Kidney capillary endothelial cell (primary cell): Measurements from ENCODE around the gene CCDC157.

ENCODE experiments used
- DNase-seq: peaks from one replicate; pipeline ENCODE4 v3.0.0-alpha.2; 2018; ENCODE audit warnings: low spot score

CCDC157 gene

DNA sequence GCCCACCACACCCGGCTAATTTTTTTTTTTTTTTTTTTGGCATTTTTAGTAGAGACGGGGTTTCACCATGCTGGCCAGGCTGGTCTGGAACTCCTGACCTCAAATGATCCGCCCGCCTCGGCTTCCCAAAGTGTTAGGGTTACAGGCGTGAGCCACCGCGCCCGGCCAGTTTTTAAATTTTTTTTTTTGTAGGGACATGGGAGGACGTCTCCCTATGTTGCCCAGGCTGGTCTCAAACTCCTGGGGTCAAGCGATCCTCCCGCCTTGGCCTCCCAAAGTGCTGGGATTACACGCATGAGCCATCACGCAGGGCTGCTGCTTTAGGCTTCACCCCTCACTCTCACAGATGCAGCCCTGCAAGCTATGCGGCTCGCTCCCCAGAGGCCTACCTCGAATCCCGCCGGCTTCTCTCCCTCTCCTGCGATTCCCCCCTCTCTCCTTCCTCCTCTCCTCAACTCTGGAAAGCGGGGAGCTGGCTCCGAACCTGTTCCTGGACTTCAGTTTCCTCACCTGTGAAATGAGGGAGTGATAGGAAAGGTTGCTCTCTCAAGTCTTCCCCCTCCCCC is 926 bp downstream of the CCDC157 start:
- DNase-seq = no peak

DNA sequence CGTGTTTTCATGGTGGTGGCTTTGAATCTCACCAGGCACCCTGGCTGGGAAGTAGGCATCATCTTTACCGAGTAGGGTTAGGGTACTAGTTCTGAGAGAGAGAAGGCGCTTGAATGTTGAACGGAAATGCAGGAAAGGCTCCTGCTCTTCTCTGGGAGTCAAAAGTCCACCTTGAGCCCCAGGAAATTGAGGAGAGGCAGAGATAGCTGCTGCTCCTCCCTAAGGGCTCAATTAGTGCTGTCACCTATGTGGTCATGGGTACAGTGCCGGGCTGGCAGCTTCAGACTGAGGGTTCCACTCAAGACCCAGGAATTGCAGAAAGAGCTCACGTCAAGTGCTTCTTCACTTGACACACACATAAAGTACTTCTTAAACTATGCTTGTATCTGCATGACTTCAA is 1.7 kb downstream of the CCDC157 start:
- DNase-seq = no peak

DNA sequence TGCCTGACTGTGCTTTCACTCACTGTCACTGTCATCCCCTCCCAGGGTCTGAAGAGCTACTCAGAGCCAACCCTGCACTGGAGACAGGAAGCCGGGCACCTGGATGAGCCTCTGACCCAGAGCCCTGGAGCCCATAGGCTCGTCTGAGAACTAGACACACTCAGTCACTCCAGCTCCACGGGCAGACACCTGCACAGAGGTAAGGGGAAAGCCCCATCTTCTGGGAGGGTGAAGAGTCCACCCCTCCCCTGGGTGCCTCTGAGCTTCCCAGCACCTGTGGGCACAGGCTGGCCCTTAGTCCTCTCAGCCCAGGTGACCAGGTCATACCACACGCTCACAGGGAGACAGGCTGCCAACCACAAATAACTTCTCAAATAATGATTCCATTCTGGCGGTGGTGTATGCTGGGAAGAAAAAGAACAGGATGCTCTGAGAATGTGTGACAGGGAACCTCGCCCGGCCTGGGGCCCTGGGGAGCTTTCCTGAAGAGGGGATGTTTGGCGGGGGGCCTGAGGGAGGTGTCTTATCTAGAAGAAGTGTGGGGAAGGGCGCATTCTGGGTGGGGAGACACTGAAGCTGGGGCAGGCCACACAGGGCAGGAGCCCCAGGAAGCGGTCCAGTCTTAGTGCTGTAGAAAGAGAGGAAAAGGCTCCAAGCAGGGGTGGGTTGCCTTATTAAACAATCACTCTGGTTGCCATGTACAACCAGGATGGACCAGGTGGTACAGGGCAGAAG is 5.3 kb downstream of the CCDC157 start:
- no peak for DNase-seq

DNA sequence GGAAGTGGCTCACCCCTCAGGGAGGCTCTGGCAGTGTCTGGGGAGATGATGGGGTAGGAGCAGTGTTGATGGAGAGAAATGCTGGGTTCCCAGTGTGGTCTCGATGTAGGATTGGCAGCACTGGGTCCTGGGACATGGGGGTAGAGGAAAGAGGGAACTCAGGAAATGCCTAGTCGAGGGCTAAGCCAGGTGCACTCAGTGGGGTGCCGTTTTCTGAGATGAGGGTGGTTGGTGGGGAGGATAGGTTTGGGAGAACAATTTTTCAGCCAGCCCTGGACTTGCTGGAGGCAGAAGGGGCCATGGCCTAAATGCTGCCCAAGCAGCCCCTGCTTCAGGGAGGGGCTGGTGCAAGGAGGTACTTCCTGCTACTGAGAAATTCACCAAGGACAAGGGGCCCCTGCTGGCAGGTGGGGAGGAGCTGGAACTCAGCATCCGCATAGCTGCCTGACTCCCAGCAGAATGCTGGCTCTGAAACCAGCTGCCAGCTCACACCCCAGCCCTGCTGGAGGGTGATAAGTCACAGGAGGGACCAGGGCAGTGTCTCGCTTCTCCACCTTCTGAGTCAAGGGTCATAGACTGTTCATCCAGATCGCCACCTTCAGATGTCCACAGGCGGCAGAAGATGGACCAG is 6.0 kb downstream of the CCDC157 start:
- DNase-seq = no peak

DNA sequence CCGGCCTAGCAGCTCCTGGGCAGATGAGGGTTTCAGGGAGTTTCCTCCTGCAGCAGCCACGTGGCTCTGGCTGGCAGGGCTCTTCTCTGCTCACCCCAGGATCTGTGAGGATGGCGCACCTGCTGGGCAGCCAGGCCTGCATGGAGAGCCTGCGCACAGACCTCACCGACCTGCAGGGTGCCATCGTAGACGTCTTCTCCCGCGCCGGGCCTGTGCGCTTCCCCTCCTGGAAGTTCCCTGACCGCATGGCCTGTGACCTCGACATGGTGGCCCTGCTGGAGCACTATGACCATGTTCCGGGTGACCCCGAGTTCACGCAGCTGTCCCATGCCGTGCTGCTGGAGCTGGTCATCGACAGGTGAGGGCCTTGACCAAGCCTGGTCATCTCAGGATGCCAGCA is 9.1 kb downstream of the CCDC157 start:
- DNase-seq = no peak

DNA sequence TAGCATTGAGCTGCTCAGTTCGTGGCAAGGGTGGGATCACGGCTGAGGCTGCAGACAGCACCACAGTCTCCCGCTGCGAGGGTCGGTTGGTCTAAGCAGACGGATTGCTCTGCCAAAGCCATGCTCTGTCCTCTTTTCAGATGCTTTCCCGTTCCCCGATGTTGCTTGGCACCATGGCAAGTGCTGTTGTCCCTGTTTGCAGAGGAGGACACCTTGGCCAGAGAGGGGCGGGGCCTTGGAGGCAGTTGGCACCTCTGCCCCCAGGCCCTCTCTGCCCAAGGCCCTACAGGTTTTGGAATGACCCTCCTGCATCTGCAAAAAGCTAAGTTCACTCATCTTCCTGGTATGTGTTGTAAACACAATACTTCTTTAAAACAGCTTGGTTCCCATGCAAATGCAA is 11.6 kb downstream of the CCDC157 start:
- DNase-seq = no peak

DNA sequence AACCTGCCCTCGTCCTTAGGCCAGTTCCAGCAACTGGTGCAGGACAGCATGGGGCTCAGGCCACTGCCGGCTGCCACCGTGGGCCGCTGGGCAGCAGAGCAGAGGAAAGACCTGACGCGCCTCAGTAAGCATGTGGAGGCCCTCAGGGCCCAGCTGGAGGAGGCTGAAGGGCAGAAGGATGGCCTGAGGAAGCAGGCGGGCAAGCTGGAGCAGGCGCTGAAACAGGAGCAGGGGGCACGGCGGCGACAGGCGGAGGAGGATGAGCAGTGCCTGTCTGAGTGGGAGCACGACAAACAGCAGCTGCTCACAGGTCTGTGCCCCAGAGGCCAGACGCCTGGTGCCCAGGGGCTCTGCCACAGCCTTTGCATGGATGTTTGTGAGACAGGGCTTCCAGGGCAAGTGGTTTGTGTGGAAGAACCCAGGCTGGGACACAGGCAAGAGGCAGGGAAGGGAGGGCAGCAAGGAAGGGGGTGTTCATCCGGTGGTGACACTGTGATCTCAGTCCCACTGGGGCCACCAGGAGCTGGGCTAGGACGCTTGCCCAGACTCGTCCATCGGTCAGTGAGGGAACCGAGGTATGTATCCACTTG is 13.9 kb downstream of the CCDC157 start:
- DNase-seq = no peak

DNA sequence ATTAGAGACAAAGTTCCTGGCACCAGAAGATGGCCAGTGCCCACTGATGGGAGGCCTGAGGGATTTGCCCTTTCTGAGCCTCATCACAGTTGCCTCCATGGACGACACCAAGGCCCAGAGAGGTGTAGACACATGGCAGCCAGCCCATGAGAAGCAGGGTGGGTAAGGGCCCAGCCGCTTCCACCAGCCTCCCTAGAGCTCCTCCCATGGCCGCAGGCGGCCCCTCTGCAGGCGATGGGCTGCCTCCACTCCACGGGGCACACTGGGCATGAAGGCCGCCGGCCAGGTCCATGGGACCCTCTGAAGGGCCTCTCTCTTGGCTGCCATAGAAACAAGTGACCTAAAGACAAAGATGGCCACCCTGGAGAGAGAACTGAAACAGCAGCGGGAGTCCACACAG is 14.5 kb downstream of the CCDC157 start:
- DNase-seq = no peak

DNA sequence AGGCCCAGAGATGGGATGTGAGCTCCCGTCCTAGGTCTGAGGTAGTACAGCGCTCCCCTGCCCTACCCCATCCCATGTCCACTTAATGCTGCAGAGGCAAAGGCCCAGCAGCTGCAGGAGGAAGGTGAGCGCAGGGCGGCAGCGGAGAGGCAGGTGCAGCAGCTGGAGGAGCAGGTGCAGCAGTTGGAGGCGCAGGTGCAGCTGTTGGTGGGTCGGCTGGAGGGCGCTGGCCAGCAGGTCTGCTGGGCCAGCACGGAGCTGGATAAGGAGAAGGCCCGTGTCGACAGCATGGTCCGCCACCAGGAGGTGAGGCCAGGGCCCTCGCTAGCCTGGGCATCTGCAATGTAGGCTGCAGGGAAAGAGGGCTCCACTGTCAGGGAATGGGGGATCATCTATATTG is 15.2 kb downstream of the CCDC157 start:
- DNase-seq = no peak

DNA sequence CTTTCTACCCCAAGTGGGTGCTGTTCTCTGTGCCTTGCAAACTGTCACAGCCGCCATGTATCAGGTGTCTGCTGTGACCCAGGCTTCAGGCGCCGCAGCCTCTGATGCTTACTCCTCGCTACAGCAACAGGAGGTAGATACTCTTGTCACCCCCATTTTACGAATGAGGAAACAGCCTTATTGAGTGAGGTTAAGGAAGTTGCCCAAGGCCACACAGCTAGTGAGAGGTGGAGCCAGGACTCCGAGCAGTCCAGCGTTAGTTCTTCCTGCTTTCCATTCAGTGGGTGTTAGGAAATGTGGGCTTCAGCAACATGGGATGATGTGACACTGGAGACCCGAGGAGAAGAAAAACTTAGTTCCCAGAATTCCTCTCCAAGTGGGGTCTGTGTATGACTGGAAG is 16.1 kb downstream of the CCDC157 start:
- no peak for DNase-seq

DNA sequence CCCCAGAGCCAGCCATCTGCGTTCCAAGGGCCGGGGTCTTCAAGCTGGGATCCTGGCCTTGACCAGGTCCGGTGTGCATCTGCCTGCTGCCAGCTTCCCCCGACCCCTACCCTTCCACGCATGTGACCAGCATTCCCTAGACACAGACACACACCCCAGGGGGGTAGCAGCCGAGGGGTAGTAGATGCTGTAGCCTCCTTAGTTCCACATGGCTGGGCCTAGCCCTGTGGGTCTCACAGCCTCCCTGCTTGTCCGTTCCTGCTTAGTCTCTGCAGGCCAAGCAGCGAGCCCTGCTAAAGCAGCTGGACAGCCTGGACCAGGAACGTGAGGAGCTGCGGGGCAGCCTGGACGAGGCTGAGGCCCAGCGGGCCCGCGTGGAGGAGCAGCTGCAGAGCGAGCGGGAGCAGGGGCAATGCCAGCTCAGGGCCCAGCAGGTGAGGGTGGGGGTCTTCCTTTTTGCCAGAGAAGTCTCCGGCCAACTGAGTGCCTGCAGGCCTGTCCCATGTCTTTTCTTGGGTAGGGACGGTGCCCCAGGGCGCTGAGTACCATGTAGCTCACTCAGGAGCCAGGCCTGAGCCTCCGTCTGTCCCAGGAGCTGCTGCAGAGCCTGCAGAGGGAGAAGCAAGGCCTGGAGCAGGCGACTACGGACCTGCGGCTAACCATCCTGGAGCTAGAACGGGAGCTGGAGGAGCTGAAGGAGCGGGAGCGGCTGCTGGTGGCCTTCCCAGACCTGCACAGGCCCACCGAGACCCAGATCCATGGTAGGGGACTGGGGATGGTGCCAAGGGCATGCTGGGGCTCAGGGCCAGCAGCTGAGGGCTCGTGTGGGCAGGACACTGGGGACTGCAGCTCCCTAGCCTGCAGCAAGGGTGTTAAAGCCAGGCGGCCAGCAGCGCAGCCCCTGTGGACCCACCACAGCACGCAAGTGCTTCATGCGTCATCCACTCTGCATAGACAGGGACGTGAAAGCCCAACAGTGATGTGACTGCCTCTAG is 16.8 kb downstream of the CCDC157 start:
- no peak for DNase-seq

DNA sequence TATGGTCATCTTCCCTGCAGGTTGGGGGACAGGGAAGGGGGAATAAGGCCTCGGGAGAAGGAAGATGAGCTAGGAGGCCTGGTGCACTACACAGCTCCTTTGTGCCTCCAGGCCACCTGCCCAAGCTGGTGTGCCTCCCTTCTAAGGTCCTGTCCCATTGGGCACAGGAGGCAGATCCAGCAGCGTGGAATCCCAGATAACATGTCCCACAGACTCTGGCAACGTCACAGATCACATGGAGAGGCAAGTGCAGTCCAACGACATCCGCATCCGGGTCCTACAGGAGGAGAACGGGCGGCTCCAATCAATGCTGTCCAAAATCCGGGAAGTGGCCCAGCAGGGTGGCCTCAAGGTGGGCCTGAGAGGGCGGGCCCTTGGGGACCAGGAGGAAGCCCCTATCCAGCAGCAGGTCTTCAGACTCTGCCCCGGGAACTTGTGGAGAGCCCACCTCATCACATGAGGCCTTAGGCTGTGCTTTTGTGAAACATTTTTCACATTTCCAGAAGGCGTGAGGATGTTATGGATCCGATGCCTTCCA is 18.6 kb downstream of the CCDC157 start:
- DNase-seq = no peak

DNA sequence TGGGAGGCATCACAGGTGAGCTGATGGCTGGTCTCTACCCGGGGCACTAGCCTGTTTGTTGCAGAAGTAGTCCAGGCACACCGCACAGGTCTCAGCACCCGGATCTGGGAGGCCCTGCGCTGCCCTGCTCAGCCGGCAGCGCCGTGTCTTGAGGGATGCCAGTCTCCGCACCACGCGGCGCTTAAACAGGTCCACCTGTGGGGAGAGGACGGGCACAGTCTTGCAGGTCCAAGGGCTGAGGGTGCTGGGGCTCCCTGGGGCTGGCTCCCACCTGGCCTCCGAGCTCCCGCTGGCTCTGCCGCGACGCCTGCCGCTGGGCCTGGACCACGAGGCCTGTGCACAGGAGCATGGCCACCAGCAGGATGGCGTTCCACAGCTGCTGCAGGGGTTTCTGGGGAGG is 23.2 kb downstream of the CCDC157 start:
- no peak for DNase-seq

DNA sequence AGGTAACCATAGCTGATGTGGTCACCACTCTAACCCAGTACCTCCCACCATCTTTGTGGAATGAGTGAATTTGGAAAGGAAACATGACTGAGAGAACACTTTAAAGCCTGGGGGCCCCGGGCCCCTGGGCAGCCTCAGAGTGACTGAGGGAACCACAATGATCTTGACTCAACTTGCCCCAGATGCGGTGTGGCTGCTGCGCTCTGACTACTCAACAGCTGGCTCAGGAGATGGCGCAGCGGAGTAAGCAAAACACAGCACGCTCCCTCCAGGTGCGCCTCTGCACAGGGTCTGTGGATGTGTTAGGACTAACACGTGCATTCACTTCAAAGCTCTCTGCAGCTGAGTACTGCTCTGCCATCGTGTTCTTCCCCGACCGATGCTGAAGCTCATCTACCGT is 24.5 kb downstream of the CCDC157 start:
- no peak for DNase-seq

DNA sequence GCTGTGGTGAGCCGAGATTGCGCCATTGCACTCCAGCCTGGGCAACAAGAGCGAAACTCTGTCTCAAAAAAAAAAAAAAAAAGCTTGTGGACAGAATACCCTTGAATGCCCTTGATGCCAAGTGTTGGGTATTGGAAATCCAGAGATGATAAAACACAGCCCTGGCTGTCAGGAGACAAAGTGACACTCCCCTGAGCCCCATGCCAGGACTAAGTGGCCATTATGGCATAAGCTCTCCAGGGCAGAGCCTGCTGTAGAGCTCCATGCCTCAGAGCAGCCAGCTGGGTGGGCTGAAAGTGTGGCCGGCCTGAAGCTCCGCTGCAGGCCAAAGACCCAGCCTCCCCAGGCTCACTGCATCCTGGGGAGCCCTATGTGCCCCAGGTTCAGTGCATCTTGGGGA is 25.5 kb downstream of the CCDC157 start:
- DNase-seq = no peak

DNA sequence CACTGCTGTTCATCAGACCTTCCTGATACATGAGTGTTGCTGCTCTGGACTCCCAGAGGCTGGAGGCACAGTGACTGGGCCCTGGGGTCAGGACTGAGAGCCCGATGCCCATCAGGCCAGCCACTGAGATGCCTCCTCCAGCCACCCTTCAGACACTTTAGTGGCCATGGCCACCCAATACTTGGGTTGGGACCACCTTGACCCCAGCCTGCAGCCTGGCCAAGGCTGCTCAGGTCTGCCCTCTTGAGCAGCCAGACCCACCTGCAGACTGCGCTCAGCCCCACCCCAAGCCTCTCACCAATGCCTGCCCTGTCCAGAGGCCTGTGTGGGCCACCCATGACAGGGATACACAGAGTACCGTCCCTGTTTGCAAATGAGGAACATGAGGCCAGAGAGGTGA is 26.3 kb downstream of the CCDC157 start:
- DNase-seq = no peak

DNA sequence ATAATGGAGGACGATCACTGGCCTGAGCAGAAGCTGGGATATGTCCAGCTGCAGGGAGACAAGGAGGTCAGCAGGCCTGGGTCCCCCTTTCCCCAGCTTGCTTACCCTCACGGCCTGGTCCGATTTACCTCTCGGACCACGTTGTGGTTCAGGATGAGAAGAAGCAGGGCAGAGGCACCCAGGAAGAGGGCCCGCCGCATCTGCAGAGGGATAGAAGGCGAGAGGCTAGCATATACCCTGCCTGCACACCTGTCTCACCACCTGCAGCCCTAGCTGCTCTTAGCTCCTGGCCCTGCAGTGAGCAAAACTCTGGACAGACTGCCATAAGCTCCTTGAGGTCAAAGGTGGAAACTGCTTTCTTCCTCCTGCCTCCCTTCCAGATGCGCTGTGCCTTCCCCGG is 29.1 kb downstream of the CCDC157 start:
- no peak for DNase-seq

DNA sequence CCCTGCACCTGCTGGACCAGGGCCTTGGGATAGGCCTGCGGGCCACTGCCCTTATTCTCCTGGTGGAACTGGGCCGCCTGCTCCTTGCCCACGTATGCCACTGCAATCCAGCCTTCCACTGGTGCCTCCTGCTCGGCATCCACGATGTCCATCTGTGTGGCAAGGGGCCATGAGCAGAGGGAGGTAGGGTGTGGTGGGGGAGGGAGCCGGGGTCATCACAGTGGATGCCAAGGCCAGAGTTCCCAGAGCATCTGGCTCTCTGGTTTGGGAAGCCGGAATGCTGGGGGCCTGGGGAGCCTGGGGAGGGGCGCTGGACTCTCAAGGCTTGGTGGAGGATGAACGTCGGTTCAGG is 29.8 kb downstream of the CCDC157 start:
- DNase-seq = no peak

DNA sequence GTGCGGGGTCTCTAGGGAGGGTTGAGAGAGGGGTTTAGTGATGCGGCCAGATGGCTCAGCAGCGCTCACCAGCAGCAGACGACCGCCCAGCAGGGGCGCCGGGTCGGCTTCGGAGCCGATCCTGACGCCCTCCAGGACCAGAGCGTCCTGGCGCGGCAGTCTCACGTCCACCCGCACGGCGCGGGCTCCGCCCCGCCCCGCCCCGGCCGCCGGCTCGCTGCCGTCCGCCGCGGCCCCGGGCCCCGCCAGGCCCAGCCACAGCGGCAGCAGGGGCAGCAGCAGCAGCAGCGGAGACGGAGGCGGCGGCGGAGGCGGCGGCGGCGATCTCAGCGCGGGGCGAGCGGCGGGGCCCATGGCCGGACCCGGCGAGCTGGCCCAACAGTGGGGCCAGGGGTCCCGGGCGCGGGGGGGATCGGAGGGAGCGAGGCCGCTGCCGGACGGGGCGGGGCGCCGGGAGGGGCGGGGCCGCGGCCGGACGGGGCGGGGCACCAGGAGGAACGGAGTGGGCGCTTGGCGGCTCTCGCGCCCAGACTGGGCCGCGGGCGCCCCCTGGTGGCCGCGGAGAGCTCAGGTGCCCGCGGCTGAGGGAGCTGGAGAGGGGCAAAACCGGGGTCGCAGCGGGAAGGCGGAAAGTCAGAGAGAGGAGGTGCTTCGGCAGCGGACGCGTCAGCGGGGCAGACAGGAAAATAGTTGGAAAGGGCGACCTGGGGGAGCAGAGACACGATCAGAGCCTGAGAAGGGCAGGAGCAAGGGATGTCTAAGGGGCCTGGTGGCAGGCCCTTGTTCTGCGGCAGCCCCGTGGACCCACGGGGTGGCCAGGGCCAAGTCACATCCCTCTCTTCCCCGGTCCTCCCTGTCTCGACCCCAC is 30.4 kb downstream of the CCDC157 start, which contains the start of gene RNF215:
Gene RNF215 (minus strand): TSS at position 452 of the 868 bp plus-strand sequence. CDS start 98 bp downstream, at position 354.
- DNase-seq = peak; percentile 77

DNA sequence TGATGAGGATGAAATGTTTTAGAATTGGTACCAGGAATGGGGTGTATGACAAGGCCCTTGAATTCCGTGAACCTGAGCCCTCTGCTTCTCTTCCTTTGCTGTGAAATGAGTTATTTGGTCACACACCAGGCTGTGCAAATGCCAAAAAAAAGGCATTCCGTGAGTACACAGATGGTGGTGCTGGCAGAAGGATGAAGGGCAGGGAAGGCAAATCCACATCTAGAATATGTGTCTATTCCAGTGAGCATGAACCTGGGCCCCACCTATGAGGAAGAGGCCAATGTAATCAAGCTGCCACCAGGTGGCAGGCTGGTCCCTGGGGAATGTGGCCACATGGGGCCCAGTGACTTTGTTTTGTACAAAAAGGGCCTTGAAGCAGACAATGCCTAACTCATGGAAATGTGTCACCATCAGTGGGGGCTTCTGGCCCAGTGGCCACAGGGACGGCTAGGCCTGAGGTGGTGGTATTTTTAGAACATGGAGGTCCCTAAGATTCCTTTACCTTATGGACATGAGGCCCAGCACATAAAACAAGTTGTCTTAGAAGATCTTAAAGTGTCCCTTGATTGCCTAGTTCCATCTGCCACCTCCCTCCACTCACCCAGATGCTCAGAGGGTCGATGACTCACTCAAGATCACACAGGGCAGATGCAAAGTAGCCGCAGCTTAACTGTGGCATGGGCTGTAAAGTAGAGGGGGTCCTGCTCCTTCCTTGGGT is 34.3 kb downstream of the CCDC157 start:
- peak; percentile 75 for DNase-seq
